ENCODE measurements around the gene CRYZL1.

CRYZL1 gene

GRCh38 chr21:33558777-33559421 is 82.6 kb downstream of the CRYZL1 start:
- DNase-seq, result no peak

GRCh38 chr21:33557447-33557846 is 84.1 kb downstream of the CRYZL1 start:
- no peak for DNase-seq

- DNase-seq, result no peak
Observed at GRCh38 chr21:33554982-33555344, 86.6 kb downstream of the CRYZL1 start.

GRCh38 chr21:33554236-33554981 is 87.1 kb downstream of the CRYZL1 start:
- no peak for DNase-seq

GRCh38 chr21:33552999-33553598 is 88.4 kb downstream of the CRYZL1 start:
- DNase-seq, result no peak

- no peak for DNase-seq
Observed at GRCh38 chr21:33552093-33552998, 89.2 kb downstream of the CRYZL1 start.

- DNase-seq, result no peak
Observed at GRCh38 chr21:33551664-33552063, 89.9 kb downstream of the CRYZL1 start.

GRCh38 chr21:33550772-33551660 is 90.5 kb downstream of the CRYZL1 start:
- no peak for DNase-seq

GRCh38 chr21:33549848-33550771 is 91.4 kb downstream of the CRYZL1 start:
- no peak for DNase-seq

GRCh38 chr21:33546086-33546485 is 95.5 kb downstream of the CRYZL1 start:
- DNase-seq, result no peak

- no peak for DNase-seq
Observed at GRCh38 chr21:33544451-33545195, 96.9 kb downstream of the CRYZL1 start.

GRCh38 chr21:33543505-33544129 is 97.9 kb downstream of the CRYZL1 start:
- no peak for DNase-seq

- DNase-seq, result peak; percentile 97
Observed at GRCh38 chr21:33542640-33543504, 98.7 kb downstream of the CRYZL1 start, which contains the start of gene SON. TSS of gene SON (plus strand) at chr21:33543038. CDS start at chr21:33543093, 55 bp downstream.

GRCh38 chr21:33541756-33542639 is 99.5 kb downstream of the CRYZL1 start, which contains the start of gene GART:
TSS of gene GART (minus strand) at chr21:33542117. CDS start at chr21:33539315, 2,802 bp downstream.
- peak; percentile 76 for DNase-seq

- no peak for DNase-seq
Observed at GRCh38 chr21:33541105-33541711, 100.3 kb downstream of the CRYZL1 start.

- no peak for DNase-seq
Observed at GRCh38 chr21:33540711-33541104, 100.8 kb downstream of the CRYZL1 start.

- DNase-seq, result no peak
Observed at GRCh38 chr21:33539616-33540015, 101.9 kb downstream of the CRYZL1 start.

Measured in effector CD4-positive, alpha-beta T cell (primary cell).